Measurements from ENCODE around the gene NCOA3.

Gene NCOA3

GRCh38 chr20:47481330-47482216 lies 20.1 kb upstream of the NCOA3 start:
- TF ChIP-seq L3MBTL2 (conservative IDR thresholded peaks at IDR 0.05), result no peak
- no peak for TF ChIP-seq LEF1 (IDR thresholded peaks at IDR 0.05; ENCODE audit: borderline replicate concordance)
- DNase-seq (ENCODE audit: extremely low spot score), result no peak
- ChIA-PET POLR2A (no interaction called here), CTCF (no interaction called here)

- POLR2A ChIA-PET, result no interaction called here
Measured at GRCh38 chr20:47482705-47483104, 19.0 kb upstream of the NCOA3 start.

GRCh38 chr20:47484303-47484702 lies 17.4 kb upstream of the NCOA3 start:
- TF ChIP-seq PKNOX1 (IDR thresholded peaks at IDR 0.05), result no peak
- no peak for TF ChIP-seq ARNT (IDR thresholded peaks at IDR 0.05)
- TF ChIP-seq NFRKB (IDR thresholded peaks at IDR 0.05), result no peak
- no peak for TF ChIP-seq CTBP1 (IDR thresholded peaks at IDR 0.05; ENCODE audit: borderline replicate concordance)
- TF ChIP-seq TARDBP (IDR thresholded peaks at IDR 0.05), result no peak
- TF ChIP-seq LEF1 (IDR thresholded peaks at IDR 0.05; ENCODE audit: borderline replicate concordance), result no peak
- TF ChIP-seq BHLHE40 (IDR thresholded peaks at IDR 0.05; ENCODE audit: borderline replicate concordance), result no peak
- no peak for TF ChIP-seq L3MBTL2 (conservative IDR thresholded peaks at IDR 0.05)
- TF ChIP-seq SUZ12 (IDR thresholded peaks at IDR 0.05), result no peak
- TF ChIP-seq SP1 (IDR thresholded peaks at IDR 0.05), result no peak
- TF ChIP-seq ELF4 (IDR thresholded peaks at IDR 0.05), result no peak
- TF ChIP-seq HDGF (IDR thresholded peaks at IDR 0.05; ENCODE audit: borderline replicate concordance), result no peak
- TF ChIP-seq FOXA1 (IDR thresholded peaks at IDR 0.05), result no peak
- no peak for TF ChIP-seq FOXM1 (IDR thresholded peaks at IDR 0.05; ENCODE audit: borderline replicate concordance)
- CTCF ChIA-PET, result interaction anchor here (1.1 kb wide), 1 partner anchor 9 kb away, joined by 4 read pairs; no protein-coding TSS in a partner anchor
- DNase-seq (ENCODE audit: extremely low spot score), result no peak
- POLR2A ChIA-PET, result no interaction called here

More at GRCh38 chr20:47482705-47483104, 19.0 kb upstream of the NCOA3 start:
- no peak for TF ChIP-seq HDGF (IDR thresholded peaks at IDR 0.05; ENCODE audit: borderline replicate concordance)
- TF ChIP-seq SP1 (IDR thresholded peaks at IDR 0.05), result no peak
- TF ChIP-seq FOXA1 (IDR thresholded peaks at IDR 0.05), result no peak
- no peak for TF ChIP-seq TARDBP (IDR thresholded peaks at IDR 0.05)
- no peak for TF ChIP-seq PKNOX1 (IDR thresholded peaks at IDR 0.05)
- no peak for TF ChIP-seq FOXM1 (IDR thresholded peaks at IDR 0.05; ENCODE audit: borderline replicate concordance)
- TF ChIP-seq CTBP1 (IDR thresholded peaks at IDR 0.05; ENCODE audit: borderline replicate concordance), result no peak
- no peak for TF ChIP-seq ARNT (IDR thresholded peaks at IDR 0.05)
- TF ChIP-seq ZNF384 (IDR thresholded peaks at IDR 0.05), result no peak
- TF ChIP-seq L3MBTL2 (conservative IDR thresholded peaks at IDR 0.05), result no peak
- TF ChIP-seq BHLHE40 (IDR thresholded peaks at IDR 0.05; ENCODE audit: borderline replicate concordance), result no peak
- no peak for TF ChIP-seq NFRKB (IDR thresholded peaks at IDR 0.05)
- TF ChIP-seq ELF4 (IDR thresholded peaks at IDR 0.05), result no peak
- no peak for TF ChIP-seq FOXK2 (IDR thresholded peaks at IDR 0.05)
- DNase-seq (ENCODE audit: extremely low spot score), result no peak
- CTCF ChIA-PET, result interaction anchor here (0.6 kb wide), 1 partner anchor 72 kb away, joined by 3 read pairs; no protein-coding TSS in a partner anchor

GRCh38 chr20:47487175-47487917 lies 14.3 kb upstream of the NCOA3 start:
- no peak for TF ChIP-seq ELF4 (IDR thresholded peaks at IDR 0.05)
- TF ChIP-seq TARDBP (IDR thresholded peaks at IDR 0.05), result no peak
- TF ChIP-seq FOXA1 (IDR thresholded peaks at IDR 0.05), result no peak
- TF ChIP-seq ZNF384 (IDR thresholded peaks at IDR 0.05), result no peak
- no peak for TF ChIP-seq SP1 (IDR thresholded peaks at IDR 0.05)
- no peak for TF ChIP-seq L3MBTL2 (conservative IDR thresholded peaks at IDR 0.05)
- no peak for TF ChIP-seq LEF1 (IDR thresholded peaks at IDR 0.05; ENCODE audit: borderline replicate concordance)
- TF ChIP-seq FOXM1 (IDR thresholded peaks at IDR 0.05; ENCODE audit: borderline replicate concordance), result no peak
- TF ChIP-seq NFRKB (IDR thresholded peaks at IDR 0.05), result no peak
- no peak for TF ChIP-seq ARNT (IDR thresholded peaks at IDR 0.05)
- TF ChIP-seq SUZ12 (IDR thresholded peaks at IDR 0.05), result no peak
- TF ChIP-seq FOXK2 (IDR thresholded peaks at IDR 0.05), result no peak
- TF ChIP-seq HDGF (IDR thresholded peaks at IDR 0.05; ENCODE audit: borderline replicate concordance), result no peak
- no peak for TF ChIP-seq BHLHE40 (IDR thresholded peaks at IDR 0.05; ENCODE audit: borderline replicate concordance)
- no peak for TF ChIP-seq PKNOX1 (IDR thresholded peaks at IDR 0.05)
- no peak for TF ChIP-seq CTBP1 (IDR thresholded peaks at IDR 0.05; ENCODE audit: borderline replicate concordance)
- DNase-seq (ENCODE audit: extremely low spot score), result no peak
- CTCF ChIA-PET, result no interaction called here
- POLR2A ChIA-PET, result interaction anchor here (1.2 to 1.3 kb wide), 2 partner anchors 14 to 16 kb away, joined by 4 read pairs; partner anchors contain the start of gene NCOA3

GRCh38 chr20:47489448-47489872 lies 12.2 kb upstream of the NCOA3 start:
- CTCF ChIA-PET, result no interaction called here
- POLR2A ChIA-PET, result no interaction called here
- no peak for TF ChIP-seq LEF1 (IDR thresholded peaks at IDR 0.05; ENCODE audit: borderline replicate concordance)
- no peak for DNase-seq (ENCODE audit: extremely low spot score)

GRCh38 chr20:47490795-47491194 lies 10.9 kb upstream of the NCOA3 start:
- DNase-seq (ENCODE audit: extremely low spot score), result no peak
- ChIA-PET CTCF (no interaction called here), POLR2A (interaction anchor here (1.9 kb wide), 1 partner anchor 11 kb away, joined by 7 read pairs; the partner anchor contains the start of gene NCOA3)
- TF ChIP-seq ELF4 (IDR thresholded peaks at IDR 0.05), result no peak
- no peak for TF ChIP-seq SP1 (IDR thresholded peaks at IDR 0.05)
- TF ChIP-seq PKNOX1 (IDR thresholded peaks at IDR 0.05), result no peak
- no peak for TF ChIP-seq NFRKB (IDR thresholded peaks at IDR 0.05)
- no peak for TF ChIP-seq HDGF (IDR thresholded peaks at IDR 0.05; ENCODE audit: borderline replicate concordance)
- no peak for TF ChIP-seq TARDBP (IDR thresholded peaks at IDR 0.05)
- no peak for TF ChIP-seq FOXA1 (IDR thresholded peaks at IDR 0.05)
- TF ChIP-seq LEF1 (IDR thresholded peaks at IDR 0.05; ENCODE audit: borderline replicate concordance), result no peak
- TF ChIP-seq ARNT (IDR thresholded peaks at IDR 0.05), result no peak
